HG02840 (cell line): ENCODE results near the gene ZNF474.

Experiments
- ATAC-seq: cut with Tn5 transposase; IDR thresholded peaks from one replicate; pipeline ENCODE4 v1.9.1; 2021; ENCODE audit warnings: mild to moderate bottlenecking, moderate library complexity, moderate number of reproducible peaks; ENCODE audit not compliant: unreplicated experiment, low FRiP score

Gene ZNF474

DNA sequence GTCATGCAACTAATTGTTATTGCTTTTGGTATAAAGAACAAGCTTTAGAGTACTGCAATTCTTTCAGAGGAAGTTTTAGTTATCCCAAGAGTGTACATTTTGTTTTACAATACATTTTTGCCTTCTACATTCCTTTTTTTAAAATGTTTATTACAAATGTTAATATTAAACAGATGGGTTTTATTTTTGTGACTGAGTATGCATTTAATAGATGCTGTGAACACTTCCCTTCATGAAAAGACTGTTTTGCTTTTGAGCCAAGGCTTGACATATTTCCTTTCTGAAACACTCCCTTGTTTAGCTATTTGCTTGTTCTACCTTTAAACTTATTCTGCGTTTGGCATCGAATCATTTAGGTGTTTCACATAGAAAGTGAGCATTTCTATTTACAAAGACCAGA lies 14.8 kb upstream of the ZNF474 start:
- no peak for ATAC-seq

GRCh38 chr5:122118356-122118948 lies 10.9 kb upstream of the ZNF474 start:
- no peak for ATAC-seq

DNA sequence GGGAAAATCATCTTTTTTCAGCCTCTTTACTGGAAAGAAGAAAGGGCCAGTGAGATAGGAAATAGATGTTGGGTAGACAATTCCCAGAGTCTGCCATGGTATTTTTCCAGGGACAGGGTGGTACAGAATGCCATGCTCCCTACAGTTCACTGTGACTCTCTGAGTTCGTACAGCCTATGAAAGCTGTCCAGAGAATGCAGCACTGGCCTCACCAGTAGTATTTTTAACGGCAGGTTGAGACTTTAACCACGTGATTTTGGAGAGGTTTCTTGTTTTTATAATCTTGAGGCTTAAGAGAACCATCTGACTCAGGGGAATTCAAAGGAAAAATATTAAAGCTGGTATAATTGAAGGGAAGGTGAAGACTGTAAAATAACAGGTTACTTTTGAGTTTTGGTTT lies 10.1 kb upstream of the ZNF474 start:
- ATAC-seq: no peak

DNA sequence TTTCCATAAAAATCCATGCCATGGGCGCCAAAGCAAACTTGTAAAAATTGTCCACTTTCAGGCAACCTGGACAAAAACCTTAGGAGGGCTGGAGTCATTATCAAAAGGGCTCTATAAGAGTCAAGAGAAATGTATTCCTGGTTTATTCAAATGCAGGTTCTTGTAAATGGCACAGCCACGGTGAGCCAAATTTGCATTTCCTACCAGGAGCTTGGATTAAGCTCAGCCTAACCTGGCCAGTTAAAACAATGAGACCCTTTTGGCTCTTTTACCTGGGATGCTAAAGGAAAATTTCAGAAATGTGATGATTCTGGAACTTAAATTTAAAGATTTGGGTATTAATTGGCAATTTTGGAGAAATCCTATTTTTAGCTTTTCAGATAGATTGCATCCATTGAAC lies 8.9 kb upstream of the ZNF474 start:
- ATAC-seq: no peak

DNA sequence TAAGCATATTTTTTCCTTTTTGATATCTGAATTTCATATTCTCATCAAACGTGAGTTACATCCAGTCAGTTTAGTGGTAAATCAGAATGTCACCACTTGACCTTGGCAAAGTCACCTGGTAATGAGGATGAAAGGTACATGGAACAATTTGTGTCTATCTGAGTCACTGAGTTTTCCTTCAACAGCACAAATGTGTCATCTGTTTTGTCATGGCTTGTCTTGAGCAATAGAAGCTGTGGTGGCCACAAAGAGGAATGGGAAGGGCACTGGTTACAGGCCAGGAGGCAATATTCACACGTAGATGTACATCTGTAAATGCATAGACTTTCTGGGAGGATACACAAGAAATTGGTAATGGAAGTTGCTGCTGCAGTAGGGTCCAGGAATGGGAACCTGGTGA lies 8.4 kb upstream of the ZNF474 start:
- no peak for ATAC-seq

DNA sequence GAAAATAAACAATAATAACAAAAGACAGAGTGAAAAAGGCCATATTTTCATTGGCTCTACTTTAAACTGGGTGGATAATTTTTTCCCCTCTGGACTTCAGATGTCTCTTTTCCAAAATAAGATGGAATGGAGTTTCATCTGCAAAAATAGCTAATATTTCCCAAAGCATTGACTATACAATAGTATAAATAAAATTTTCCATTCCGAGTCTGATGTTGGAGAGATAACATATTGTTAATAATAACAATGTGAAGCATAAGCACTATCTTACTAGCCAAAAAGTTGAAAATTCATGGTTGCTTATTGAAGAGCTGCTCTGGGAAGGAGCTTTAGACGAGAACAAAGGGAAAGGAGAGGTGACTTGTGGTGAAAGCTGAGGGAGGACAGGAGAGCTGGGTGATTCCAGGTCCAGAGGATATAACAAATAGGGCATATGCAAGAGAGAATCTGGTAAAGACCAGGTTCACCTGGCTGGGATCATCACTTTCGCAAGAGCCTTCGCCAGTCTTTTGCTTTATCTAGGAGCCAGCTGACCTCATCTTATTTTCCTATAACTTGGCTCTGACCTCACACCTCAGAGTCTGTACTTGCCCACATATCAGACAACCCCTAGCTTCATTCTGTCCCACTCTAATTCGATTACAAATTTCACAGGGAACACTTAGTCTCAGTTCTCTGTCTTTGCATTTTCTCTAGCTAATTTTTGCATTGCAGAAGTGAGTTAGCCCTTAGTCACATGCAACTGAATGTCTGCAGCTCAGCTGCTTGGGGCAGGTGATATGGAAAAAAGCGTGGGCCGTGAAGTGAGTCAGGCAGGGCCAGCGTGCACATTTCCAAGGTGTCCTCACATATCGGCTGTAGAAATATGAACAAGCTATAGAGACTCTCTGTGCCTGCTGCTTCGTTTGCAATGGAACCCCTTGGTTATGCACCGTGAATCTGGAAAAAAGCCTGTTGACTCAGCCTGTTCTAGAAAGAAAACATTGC lies 7.6 kb upstream of the ZNF474 start:
- ATAC-seq: no peak

DNA sequence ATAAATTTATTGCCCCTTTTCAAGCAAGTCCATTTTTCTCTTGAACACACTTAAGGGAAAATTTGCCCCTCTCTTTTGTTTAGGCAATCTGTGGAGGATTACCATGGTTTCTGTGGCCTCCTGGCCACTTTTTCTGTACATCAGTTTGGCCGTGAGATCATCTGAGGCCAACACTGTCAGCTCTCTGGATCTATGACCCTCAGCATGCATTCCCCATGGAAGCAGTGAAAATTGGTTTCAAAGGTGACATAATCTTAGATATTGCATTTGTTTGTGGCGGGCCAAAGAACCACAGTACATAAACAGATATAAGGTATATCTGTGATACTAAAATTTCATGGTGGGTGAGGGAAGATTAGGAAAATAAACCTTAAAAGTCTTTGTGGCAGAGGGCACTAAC lies 4.6 kb upstream of the ZNF474 start:
- no peak for ATAC-seq

GRCh38 chr5:122126177-122126755 lies 3.1 kb upstream of the ZNF474 start:
- no peak for ATAC-seq

- no peak for ATAC-seq
These were observed 2.5 kb upstream of the ZNF474 start for GRCh38 chr5:122126756-122127321.

DNA sequence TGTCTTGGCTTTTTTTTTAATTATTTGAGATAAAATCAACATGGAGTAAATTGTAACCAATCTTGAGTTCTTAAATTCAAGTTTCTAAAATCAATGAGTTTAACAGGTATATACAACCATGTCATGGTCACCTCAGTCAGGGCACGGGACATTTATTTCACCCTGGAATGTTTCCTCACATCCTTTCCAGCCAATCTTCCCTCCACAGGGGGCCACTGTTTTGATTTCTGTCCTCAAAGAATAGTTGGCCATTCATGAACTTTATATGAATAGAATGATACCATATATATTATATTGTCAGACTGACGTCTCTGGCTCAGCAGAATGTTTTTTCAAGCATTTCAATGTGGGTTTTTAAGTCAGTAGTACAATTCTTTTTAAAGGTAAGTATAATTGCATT lies 806 bp downstream of the ZNF474 start:
- ATAC-seq: no peak

GRCh38 chr5:122137702-122138101 lies 8.4 kb downstream of the ZNF474 start:
- ATAC-seq: no peak

GRCh38 chr5:122138356-122138755 lies 9.0 kb downstream of the ZNF474 start:
- ATAC-seq: no peak

- ATAC-seq: no peak
These were observed 11.6 kb downstream of the ZNF474 start for GRCh38 chr5:122140900-122141299.

DNA sequence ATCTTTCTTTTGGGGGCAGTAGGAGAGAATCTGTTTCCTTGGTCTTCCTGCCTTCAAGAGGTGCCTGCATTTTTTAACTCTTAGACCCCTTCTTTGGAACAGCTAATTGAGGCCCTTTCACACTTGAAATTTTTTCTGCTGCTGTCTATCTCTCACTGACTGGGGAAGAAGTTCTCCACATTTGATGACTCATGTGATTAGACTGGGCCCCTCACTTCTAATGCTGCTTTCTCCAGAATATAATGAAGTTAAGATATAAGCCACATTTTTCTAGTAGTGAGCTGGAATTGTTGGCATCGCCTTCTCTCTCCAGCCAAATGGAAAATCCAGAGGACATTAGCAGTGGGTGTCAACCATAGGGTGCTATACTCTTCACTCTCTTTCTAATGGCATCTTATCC lies 12.4 kb downstream of the ZNF474 start:
- ATAC-seq: no peak

- no peak for ATAC-seq
These were observed 13.3 kb downstream of the ZNF474 start for GRCh38 chr5:122142480-122143164.

DNA sequence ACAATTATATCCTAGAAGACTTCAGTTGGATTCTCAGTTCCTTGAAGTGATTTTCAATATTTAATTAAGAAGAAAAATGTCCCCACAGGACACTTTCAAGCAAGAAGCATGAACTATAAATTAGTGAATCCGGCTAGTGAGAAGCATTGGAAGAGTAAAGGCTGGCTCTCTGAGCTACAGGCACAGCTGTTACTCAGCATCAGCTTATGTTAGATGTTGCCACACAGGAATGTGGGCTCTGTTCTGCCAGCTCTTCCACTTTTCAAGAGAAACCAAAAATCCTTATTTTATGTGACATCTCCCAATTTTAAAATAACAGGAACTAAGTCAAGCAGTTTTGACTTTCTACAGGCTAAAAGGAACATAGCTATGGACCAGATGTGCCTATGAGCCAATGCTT lies 14.9 kb downstream of the ZNF474 start:
- no peak for ATAC-seq

GRCh38 chr5:122145906-122146305 lies 16.6 kb downstream of the ZNF474 start:
- ATAC-seq: no peak

- no peak for ATAC-seq
These were observed 20.2 kb downstream of the ZNF474 start for GRCh38 chr5:122149321-122150090.

- no peak for ATAC-seq
These were observed 20.9 kb downstream of the ZNF474 start for GRCh38 chr5:122150215-122150614.

DNA sequence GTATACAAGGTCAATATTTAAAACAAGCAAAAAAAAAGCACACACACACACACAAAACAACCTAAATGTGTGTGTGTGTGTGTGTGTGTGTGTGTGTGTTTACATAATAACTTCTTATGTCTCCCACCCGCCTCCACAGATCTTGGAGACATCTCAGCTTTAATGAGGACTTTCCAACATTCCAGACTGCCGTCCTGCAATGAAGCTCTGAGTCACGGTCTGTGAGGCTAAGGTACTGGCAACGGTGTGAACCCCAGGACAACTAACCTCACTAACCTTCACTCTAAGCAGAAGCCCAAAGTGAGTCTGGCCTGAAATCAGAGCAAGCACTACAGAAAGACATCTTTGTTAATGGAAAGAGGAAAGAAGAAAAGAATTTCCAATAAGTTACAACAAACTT lies 22.3 kb downstream of the ZNF474 start:
- no peak for ATAC-seq
